Measurements from ENCODE around the gene HDAC4. TPM values are rescaled to one million over a fixed set of nuclear protein-coding genes. Genes with fewer than 3 reads are reported as not detected.

Gene HDAC4
- total RNA-seq, 1 experiment from 2014 or later = 16.0 TPM

DNA sequence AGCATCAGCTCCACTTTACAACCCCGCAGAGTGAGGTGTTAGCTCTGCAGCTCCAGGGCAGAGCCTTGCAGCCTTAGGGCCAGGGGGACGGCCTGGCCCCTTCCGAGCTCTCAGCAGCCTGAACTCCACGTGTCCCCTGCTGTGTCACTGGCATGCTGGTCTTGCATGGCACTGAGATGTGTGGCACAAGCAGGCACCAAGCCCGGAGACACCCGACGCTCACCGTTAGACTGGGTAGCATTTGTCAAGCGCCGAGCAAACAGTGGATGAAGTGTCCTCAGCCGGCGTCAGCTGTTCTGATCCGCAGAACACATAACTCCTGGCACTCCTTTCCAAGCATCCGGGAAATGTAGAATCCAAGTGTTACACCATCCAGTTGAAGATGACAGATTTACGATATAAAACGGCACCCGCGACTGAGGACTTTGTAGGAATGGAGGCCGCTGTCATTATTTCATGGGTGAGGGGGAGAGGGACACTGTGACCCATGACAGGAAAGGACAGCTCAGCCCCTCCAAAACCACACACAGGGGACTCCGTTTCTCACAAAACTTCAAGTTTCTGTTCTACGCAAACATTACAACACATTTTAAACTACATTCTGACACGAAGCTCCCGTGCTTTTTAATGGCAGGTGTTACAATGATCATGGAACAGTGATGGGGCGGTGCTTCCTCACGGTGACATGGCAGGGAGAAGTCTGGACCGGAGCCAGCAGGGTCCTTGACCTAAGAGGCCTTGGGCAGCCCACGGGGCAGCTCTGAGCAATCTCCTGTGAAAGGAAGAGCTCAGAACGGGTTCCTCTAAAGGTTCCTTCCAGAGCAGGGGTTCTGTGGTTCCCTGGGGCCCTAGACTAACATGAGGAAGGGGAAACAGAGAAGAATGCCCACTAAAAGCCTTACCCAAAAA, 89.4 kb downstream of the HDAC4 start:
- no peak for DNase-seq (ENCODE audit: low spot score)

GRCh38 chr2:239310401-239311061, 90.3 kb downstream of the HDAC4 start:
- DNase-seq (ENCODE audit: low spot score) = no peak

GRCh38 chr2:239309398-239310245, 91.2 kb downstream of the HDAC4 start:
- DNase-seq (ENCODE audit: low spot score) = no peak

DNA sequence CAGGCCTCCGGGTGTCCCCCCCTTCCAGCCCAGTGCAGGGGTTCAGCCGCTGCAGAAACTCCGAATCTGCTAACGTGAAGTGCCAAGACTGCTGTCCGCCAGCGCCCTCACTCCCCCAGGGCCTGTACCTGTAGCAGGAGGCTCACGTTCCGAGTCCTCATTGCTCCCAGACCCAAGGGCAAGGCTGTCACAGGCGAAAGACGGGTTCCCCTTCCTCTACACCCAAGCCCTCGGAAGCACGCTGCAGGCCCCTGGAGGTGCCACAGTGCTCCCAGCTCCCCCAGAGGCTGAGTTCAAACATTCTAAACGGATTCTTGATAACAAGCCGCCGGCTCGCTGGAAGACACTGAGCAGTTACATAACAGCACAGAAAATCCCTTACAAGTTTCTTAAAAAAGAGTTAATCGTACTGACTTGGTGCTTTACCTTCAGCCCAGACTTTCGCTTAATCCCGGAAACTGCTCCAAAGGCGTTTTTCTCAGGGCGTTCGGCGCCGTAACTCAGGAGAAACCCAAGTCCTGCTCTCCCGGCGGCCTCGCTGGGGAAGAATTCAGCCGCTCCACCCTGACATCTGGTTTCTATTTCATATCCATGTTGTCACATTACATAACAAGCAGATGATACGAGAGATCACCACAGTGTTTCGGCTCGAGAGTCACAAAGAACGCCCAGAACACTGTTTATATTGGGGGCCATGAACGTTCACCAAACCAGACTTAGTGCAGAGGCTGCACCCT, 92.0 kb downstream of the HDAC4 start:
- no peak for DNase-seq (ENCODE audit: low spot score)

- DNase-seq (ENCODE audit: low spot score) = no peak
These were observed 92.8 kb downstream of the HDAC4 start for GRCh38 chr2:239307921-239308613.

DNA sequence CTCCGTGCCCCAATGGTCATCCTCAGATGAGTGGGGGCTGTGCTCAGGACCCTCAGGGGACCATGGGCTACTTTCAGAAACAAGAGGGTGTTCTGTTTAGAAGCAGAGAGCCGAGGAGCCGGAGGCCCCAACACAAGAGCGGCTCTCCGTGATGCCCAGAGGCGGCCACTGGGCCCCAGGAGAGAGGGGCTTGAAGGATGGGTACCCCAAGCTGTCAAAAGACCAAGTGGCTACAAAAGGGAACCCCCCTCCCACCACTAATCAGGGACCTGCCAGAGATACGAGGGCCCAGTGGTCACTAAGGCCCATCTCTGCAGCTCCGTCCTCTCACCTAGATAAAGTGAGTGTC, 93.6 kb downstream of the HDAC4 start:
- DNase-seq (ENCODE audit: low spot score) = no peak

DNA sequence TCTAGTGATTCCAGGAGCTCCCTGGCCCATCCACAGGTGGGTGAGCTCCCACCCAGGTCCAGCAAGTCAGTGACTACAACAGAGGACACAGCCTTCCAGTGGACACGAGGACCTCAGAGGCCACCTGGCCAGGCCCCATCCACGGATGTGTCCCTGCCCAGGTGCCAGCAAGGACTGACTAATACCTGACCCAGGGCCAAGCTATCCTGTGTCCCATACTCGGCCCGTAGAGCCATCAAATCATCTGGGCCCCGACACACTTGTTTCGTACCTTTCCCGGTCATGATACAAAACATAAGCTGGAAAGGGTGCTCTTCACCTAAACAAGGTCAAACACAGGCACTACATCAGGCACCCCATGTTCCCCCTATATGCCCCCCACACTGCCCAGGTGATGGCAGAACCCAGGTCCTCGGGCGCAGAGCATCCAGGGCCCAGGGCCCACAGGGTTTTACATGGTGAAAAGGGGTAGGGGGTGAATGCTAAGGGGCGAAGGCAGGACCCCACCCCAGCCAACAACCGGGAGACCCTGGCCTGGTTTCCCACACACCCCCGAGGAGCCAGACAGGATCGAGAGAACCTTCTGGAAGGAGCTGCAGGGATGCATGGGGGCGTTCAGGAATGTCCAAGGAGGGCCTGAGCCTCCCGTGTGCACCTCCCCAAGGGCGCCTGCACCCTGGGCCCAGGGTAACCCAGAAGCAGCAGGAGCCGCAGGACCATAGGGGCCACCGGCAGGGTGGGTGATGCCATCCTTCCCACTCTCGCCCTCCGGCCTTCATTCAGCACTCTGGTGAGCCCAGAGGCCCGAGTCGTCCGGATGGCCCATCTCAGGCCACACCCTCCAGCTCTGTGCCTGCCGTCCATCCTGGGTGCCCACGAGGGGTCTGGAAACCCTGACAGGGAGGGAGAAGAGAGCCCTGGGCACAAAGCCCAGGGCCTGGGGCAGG, 94.3 kb downstream of the HDAC4 start:
- no peak for DNase-seq (ENCODE audit: low spot score)

- no peak for DNase-seq (ENCODE audit: low spot score)
These were observed 95.0 kb downstream of the HDAC4 start for GRCh38 chr2:239305771-239306170.

- no peak for DNase-seq (ENCODE audit: low spot score)
These were observed 95.6 kb downstream of the HDAC4 start for GRCh38 chr2:239305222-239305575.

- DNase-seq (ENCODE audit: low spot score) = no peak
These were observed 96.1 kb downstream of the HDAC4 start for GRCh38 chr2:239304533-239305221.

GRCh38 chr2:239303711-239304532, 96.9 kb downstream of the HDAC4 start:
- peak; percentile 26 for DNase-seq (ENCODE audit: low spot score)

- no peak for DNase-seq (ENCODE audit: low spot score)
These were observed 97.8 kb downstream of the HDAC4 start for GRCh38 chr2:239302808-239303557.

GRCh38 chr2:239302083-239302807, 98.6 kb downstream of the HDAC4 start:
- DNase-seq (ENCODE audit: low spot score) = no peak

DNA sequence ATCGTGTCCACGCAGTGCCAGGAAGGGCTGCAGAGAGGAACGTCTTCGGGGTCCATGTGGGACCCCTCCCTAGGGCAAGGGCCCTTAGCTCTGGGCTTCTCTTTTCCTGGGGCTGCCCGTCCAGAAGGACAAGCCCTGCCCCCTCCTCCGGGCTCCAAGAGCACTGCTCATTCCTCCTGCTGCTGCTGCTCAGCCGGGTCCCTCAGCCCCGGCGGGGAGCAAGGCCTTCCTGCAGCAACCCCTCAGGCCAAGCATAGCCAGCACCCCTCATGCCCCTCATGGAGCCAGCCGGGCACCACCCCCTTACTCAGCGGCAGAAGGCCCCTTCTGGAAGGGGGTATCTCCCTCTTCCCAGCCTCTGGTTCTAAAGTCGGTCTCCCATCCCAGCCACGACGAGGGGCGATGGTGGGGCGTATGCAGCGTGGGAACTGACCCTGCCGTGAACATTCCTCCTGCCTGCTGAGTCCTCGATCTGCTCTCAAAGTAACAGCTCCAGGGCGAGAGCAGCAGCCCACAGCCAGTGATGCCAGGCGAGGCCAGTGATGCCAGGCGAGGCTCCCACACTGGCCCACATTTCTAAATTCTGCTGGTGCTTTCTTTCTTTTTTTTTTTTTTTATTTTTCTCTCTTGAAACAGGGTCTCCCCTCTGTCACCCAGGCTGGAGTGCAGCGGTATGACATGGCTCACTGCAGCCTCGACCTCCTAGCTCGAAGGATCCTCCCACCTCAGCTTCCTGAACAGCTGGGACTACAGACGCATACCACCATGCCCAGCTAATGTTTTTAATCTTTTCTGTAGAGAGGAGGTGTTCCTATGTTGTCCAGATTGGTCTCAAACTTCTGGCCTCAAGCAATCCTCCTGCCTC, 99.7 kb downstream of the HDAC4 start:
- DNase-seq (ENCODE audit: low spot score) = no peak

DNA sequence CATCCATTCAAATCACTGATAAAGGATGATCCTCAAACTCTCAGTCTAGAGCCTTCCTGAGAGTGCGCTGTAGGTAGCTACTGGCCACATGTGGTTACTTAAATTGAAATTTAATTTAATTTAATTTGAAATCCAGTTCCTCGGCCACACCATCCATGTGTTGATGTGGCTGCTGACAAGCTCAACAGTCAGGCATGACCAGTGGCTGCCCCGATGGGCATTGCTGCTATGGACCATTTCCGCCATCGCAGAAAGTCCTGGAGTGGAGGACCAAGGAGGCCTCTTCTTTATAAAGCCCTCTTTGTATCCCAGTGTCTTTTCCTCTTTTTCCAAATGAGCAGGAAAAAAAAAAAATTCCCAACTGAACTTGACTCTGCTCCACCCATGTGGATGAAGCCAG, 100.6 kb downstream of the HDAC4 start:
- no peak for DNase-seq (ENCODE audit: low spot score)

Data from HT-29 (cell line).